IPS-NIHi7 (cell line): ENCODE measurements around the gene ADPRHL1.
"Not testable (repeated sequence)": the region's sequence is repeated elsewhere in the genome, so short reads cannot be mapped to it uniquely, and the experiment has no call there.

Experiments used
- DNase-seq: peaks from one replicate; pipeline ENCODE4 v3.0.0; 2012; ENCODE audit warnings: mixed read lengths; ENCODE audit errors: extremely low spot score

ADPRHL1 gene

GRCh38 chr13:113479179-113479578 is 25.9 kb upstream of the ADPRHL1 start:
- no peak for DNase-seq

- DNase-seq: no peak
Observed at GRCh38 chr13:113477724-113478123, 24.4 kb upstream of the ADPRHL1 start.

- DNase-seq: no peak
Observed at GRCh38 chr13:113476811-113477210, 23.5 kb upstream of the ADPRHL1 start.

GRCh38 chr13:113475911-113476310 is 22.6 kb upstream of the ADPRHL1 start:
- DNase-seq: no peak

GRCh38 chr13:113475280-113475679 is 22.0 kb upstream of the ADPRHL1 start:
- DNase-seq: no peak

GRCh38 chr13:113474179-113474578 is 20.9 kb upstream of the ADPRHL1 start:
- no peak for DNase-seq

- DNase-seq: no peak
Observed at GRCh38 chr13:113472355-113473025, 19.2 kb upstream of the ADPRHL1 start.

GRCh38 chr13:113471844-113472243 is 18.6 kb upstream of the ADPRHL1 start:
- DNase-seq: no peak

- not testable (repeated sequence) for DNase-seq
Observed at GRCh38 chr13:113470635-113471163, 17.4 kb upstream of the ADPRHL1 start.

- DNase-seq: no peak
Observed at GRCh38 chr13:113470073-113470472, 16.8 kb upstream of the ADPRHL1 start.

- DNase-seq: no peak
Observed at GRCh38 chr13:113469582-113469981, 16.3 kb upstream of the ADPRHL1 start.

GRCh38 chr13:113468472-113469201 is 15.3 kb upstream of the ADPRHL1 start:
- peak; percentile 53 for DNase-seq

- no peak for DNase-seq
Observed at GRCh38 chr13:113468029-113468428, 14.7 kb upstream of the ADPRHL1 start.

GRCh38 chr13:113466383-113466782 is 13.1 kb upstream of the ADPRHL1 start:
- no peak for DNase-seq

GRCh38 chr13:113465300-113465699 is 12.0 kb upstream of the ADPRHL1 start:
- DNase-seq: no peak

GRCh38 chr13:113464476-113464875 is 11.2 kb upstream of the ADPRHL1 start:
- DNase-seq: no peak

- DNase-seq: no peak
Observed at GRCh38 chr13:113461022-113461751, 7.9 kb upstream of the ADPRHL1 start.

GRCh38 chr13:113460599-113460998 is 7.3 kb upstream of the ADPRHL1 start:
- DNase-seq: no peak

- no peak for DNase-seq
Observed at GRCh38 chr13:113460064-113460555, 6.8 kb upstream of the ADPRHL1 start.

GRCh38 chr13:113458253-113459065 is 5.2 kb upstream of the ADPRHL1 start:
- peak; percentile 53 for DNase-seq

GRCh38 chr13:113457510-113457909 is 4.2 kb upstream of the ADPRHL1 start:
- no peak for DNase-seq
